ENCODE measurements around the gene CPT1B. TPM values are rescaled to one million over a fixed set of nuclear protein-coding genes. Genes with fewer than 3 reads are reported as not detected.
"Not testable (repeated sequence)": the region's sequence is repeated elsewhere in the genome, so short reads cannot be mapped to it uniquely, and the experiment has no call there.

The CPT1B gene
- total RNA-seq, 1 donor from 2014 or later: 16.3 TPM

DNA sequence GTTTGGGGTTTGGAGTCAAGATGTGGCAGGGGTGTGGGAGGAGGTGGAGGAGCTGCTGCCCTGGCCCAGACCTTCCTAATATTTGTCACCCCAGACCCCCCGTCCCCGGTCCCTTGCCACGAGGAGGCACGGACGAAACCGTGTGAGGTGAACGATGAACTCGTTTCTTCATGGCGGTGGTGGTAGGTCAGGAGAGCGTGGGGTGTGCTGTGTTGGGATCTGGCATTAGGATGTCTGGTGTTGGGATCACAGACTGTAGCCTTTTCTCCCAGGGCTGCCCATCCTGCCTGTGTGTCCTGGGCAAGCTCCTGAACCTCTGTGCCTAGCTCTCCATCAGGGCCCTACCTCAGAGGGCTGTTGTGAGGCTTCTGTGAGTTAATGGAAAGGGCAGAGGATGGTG is 30.8 kb upstream of the CPT1B start:
- no peak for DNase-seq

DNA sequence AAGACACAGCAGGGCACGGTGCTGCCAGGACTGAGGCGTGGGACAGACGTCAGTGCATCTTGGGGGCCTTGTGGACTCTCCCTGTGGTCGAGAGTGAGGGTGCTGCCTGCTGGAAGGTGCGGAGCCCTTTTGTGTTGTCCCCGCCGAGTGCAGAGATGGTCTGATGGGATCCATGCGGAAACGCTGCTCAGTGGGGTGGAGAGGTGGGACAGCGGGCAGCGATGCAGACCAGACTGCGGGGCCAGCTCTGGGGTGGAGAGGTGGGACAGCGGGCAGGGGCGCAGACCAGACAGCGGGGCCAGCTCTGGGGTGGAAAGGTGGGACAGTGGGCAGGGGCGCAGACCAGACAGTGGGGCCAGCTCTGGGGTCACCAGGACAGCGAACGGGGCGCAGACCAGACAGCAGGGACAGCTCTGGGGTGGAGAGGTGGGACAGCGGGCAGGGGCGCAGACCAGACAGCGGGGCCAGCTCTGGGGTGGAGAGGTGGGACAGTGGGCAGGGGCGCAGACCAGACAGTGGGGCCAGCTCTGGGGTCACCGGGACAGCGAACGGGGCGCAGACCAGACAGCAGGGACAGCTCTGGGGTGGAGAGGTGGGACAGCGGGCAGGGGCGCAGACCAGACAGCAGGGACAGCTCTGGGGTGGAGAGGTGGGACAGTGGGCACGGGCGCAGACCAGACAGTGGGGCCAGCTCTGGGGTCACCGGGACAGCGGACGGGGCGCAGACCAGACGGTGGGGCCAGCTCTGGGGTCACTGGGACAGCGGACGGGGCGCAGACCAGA is 30.0 kb upstream of the CPT1B start:
- not testable (repeated sequence) for DNase-seq

DNA sequence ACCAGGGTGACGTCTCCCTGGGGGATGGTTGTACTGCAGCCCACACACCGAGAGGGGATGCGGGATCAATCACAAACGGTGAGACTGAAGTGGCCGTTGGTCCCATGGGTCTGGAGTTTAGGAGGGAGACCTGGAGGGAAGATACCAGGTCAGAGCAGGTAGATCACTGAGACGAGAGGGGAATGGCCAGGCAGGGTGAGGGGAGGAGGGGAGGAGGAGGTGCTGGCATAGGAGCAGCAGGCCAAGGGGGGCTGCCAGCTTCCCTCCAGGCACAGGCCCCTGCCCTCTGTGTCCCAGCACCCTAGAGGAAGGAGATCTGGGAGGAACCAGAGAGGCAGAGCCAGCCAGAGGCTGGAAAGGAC is 29.4 kb upstream of the CPT1B start:
- no peak for DNase-seq

DNA sequence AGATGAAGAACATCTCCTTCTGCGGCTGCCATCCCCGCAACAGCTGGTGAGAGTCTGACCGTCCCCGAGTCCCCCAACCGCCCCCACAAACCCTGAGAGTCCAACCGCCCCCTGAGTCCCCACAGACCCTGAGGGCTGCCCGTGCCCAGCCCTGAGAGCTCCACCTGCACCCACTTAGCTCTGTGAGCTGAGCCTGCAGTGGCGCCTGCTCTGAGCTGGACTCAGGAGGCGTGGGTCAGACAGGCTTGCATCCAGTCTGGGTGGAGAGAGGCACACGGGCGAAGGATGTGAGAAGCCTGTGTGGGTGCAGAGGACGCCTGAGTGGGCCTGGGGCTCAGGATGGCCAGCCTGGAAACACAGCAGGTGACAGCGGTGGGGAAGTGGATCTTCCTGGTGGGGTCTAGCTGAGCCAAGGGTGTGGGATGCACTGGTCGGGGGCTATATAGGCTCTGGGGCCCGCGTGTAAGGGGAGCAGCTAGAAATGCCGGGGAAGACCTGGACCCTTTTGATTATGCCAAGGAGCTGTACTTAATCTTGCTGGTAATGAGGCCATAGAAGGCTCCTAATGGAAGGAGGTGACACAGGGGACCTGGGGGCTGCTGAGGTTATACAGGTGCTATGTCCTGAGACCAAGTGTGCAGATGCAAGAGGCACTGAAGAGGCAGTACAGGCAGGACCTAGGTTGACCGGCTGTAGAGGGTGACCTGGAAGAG is 28.9 kb upstream of the CPT1B start:
- DNase-seq: no peak

DNA sequence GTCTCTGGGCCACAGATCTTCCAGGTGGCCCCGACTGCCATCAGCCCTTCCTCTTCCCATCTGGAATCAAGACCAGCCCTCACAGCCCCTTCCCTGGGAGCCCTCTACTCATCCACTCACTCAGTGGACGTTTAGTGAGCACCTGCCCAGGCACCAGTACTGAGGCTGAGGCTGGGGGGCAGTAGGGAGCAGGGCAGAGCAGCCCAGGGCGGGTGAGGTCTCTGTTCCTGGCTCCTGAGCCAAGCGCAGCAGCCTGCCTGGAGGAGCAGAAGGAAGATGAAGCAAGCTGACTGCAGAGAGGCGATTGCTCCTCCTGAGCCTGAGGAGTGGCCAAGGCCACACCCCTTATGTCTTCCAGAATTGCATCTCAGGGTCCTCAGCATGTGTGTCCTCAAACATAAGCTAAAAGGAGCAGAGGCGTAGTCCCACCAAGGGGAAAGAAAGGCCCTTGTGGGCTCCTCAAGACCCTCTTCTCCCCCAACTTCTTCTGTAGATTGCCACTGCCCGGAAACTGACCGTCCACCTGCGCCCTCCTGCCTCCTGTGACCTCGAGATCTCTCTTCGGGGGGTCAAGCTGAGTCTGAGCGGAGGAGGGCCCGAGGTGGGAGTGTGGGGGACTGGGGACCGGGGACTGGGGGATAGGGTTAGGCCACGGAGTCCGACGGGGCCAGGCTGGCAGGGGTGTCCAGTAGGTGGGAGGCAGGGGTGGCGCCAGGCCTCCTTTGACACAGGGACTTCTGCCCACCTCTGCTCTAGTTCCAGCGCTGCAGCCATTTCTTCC is 28.1 kb upstream of the CPT1B start:
- DNase-seq: no peak

DNA sequence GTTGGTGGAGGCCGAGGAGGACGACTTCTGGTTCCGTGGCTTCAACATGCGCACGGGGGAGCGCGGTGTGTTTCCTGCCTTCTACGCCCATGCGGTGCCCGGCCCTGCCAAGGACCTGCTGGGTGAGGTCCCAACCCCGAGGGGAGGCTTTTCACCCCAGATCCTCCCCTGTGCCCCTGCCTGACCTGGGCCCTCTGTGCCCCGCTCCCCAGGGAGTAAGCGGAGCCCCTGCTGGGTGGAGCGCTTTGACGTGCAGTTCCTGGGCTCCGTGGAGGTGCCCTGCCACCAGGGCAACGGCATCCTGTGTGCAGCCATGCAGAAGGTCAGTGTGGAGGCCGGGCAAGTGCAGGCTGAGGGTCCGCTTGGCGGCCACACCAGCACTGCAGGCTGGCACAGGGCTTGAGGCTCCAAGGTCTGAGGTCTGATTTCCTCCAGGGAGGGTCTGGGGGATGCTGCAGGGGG is 27.4 kb upstream of the CPT1B start:
- DNase-seq: no peak

DNA sequence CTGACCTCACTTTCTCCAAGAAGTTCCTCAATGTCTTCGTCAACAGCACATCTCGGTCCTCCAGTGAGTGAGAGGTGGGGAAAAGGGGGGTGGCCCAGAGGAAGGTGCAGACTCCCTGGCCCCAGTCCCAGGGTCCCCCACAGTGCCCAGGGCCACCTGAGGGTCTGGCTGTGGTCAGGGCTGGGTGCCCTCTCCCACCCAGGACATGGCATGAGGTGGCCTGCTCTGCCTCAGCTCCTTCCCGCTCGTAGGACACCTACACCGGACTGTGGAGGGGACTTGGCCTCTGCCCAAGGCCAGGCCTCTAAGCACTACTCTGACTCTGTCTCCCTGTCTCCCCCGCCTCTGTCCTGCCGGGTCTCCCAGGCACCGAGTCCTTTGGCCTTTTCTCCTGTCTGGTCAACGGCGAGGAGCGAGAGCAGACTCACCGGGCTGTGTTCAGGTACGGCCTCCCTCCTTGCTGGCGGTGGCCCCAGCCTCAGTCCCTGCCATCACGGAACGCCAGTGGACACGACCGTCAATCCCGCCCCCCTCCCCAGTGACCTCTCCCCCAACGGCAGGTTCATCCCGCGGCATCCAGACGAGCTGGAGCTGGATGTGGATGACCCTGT is 26.9 kb upstream of the CPT1B start:
- DNase-seq: no peak

DNA sequence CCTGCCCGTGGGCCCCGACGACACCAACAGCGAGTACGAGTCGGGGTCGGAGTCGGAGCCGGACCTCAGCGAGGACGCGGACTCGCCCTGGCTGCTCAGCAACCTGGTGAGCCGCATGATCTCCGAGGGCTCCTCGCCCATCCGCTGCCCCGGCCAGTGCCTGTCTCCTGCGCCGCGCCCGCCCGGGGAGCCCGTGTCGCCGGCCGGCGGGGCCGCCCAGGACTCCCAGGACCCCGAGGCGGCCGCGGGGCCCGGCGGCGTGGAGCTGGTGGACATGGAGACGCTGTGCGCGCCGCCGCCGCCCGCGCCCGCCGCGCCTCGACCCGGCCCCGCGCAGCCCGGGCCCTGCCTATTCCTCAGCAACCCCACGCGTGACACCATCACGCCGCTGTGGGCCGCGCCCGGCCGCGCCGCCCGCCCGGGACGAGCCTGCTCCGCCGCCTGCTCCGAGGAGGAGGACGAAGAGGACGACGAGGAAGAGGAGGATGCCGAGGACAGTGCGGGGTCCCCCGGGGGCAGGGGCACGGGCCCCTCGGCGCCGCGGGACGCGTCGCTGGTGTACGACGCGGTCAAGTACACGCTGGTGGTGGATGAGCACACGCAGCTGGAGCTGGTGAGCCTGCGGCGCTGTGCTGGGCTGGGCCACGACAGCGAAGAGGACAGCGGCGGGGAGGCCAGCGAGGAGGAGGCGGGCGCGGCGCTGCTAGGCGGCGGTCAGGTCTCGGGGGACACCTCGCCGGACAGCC is 26.2 kb upstream of the CPT1B start:
- no peak for DNase-seq

DNA sequence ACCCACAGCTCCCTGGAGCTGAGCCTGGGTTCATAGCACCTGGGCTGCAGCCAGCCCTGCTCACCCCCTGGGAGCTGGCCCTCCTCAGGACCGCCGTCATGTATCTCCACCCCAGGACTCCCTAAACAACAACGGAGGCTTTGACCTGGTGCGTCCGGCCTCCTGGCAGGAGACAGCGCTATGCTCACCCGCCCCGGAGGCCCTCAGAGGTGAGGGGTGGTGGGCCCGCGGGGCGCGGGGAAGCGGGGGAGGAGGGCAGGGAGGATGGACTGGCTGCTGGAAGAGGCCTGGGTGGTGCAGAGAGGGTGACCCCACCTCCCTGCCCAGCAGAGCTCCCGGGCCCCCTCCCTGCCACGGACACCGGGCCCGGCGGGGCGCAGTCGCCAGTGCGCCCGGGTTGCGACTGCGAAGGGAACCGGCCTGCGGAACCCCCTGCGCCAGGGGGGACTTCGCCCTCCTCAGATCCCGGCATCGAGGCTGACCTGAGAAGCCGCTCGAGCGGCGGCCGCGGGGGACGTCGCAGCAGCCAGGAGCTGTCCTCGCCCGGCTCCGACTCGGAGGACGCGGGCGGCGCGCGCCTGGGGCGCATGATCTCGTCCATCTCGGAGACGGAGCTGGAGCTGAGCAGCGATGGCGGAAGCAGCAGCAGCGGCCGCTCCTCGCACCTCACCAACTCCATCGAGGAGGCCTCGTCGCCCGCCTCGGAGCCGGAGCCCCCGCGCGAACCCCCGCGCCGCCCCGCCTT is 25.5 kb upstream of the CPT1B start:
- DNase-seq: no peak

DNA sequence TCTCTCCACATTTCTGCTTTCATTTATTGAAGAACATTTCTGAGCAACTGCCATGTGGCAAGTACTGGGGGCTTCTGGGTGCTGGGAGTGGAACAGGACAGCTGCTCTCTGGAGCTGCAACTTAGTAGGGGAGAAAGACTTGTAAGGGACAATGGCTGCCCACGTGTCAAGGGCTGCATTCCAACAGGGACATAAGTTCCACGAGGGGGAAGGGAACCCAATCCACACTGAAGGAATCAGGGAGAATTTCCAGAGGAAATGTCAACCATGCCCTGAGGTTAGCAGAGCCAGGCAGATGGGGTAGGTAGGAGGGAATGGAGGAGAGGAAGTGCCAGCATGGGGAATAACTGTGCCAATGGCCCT is 24.1 kb upstream of the CPT1B start:
- no peak for DNase-seq

DNA sequence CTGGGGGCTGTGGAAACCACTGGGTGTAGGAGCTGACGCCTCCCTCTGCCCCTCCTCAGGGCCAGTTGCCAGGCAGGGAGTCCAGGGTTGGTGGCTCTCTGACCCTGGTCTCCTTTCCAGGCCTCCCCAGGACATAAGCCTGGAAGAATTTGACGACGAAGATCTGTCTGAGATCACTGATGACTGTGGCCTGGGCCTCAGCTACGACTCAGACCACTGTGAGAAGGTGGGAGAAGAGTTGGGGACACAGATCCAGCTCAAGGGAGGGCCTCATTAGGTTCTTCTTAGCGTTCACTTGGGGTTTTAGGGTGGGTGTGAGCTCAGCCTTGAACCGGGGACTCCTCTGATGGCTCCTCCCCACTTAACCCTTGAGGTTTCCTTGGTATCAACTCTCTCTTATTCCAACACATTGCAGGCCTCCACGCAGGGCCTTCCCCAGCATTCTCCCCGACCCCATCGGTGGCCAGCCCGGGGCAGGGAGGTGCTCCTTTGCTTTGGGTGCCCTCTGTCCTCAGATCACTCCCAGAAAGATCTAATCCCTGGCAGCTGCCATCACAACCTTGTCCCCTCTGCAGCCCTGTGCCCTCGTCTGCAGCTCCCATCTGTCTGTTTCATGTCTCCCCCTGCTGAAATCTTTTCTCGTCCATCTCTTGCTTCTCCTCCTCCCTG is 23.6 kb upstream of the CPT1B start:
- DNase-seq: no peak

DNA sequence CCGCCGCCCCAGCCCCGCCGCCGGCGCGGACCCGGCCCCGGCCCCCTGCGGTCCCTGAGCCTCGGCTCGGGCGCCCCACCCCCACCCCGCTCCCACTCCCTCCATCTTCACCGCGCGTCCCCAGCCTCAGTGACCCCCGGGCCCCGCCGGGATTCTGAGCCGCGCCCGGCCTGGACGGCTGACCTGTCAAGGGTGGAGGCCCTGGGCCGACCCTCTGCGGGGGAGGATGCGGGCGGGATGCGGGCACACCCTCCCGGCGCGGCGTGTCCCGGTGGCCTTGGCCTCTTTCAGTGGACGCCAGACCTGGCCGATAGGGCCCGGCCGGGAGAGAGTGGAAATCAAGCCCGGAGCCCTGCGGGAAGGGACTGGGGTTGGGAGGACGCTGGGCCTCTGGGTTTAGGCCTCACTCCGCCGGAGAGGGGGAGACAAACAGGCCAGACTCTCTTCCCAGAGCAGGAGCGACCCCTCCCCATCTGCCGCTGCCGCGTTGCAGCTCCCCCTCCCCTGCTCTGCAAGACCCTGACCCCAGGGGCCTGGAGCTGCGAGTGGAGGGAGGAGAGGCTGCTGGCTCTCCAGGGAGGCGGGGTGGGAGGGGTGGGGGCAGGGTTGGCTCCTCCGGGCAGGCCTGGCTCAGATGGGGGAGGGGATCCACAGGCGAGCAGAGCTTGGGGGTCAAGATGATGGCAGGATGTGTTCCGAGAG is 22.9 kb upstream of the CPT1B start:
- no peak for DNase-seq

DNA sequence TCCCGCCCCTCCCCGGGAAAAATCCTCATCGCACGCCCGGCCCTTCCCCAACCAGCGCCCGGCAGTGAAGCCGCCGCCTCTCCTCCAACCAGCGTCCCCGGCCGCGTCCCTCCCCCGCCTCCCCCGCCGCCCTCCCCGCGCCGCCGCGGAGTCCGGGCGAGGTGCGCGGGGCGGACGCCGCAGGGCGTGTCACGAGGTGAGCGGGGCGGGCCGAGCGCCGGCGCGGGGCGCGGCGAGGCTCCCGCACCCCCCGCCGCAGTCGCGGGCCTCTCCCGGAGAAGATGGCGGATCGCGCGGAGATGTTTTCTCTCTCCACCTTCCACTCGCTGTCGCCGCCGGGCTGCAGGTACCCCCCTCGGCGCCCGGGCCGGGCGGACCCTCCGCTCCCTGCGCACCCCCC is 22.3 kb upstream of the CPT1B start, which contains the start of gene MAPK8IP2:
Gene MAPK8IP2 (plus strand): TSS at position 256 of the 400 bp plus-strand sequence. CDS start 26 bp downstream, at position 282.
- no peak for DNase-seq

DNA sequence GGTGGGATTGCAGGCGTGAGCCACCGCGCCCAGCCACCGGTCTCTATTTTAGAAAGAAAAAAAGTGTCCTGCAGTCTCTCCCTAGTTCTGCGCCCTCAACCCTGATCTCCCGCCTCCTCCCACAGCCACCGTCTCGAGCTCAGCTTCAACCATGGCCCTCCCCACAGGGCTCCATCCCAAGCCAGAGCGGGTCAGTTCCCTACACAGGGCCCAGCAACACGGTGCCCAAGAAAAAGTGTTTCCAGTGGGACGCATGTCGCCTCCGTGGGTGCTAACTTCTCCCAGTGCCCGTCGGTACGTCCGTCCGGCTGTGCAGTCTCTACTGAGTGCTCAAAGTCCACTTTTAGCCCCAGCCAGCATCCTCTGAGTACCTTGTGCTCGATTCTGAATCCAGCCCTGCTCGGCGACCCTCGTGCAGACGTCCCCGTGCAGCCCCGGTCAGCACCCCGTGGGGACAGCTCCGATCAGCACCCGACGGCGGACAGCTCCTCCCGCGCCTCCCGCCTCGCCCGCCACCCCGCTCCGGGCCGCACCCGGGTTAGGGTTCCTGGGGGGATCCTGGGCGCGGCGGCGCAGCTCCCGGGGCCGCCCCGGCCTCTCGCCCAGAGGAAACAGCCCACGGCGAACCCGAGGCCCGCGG is 21.7 kb upstream of the CPT1B start:
- DNase-seq: peak; percentile 56

DNA sequence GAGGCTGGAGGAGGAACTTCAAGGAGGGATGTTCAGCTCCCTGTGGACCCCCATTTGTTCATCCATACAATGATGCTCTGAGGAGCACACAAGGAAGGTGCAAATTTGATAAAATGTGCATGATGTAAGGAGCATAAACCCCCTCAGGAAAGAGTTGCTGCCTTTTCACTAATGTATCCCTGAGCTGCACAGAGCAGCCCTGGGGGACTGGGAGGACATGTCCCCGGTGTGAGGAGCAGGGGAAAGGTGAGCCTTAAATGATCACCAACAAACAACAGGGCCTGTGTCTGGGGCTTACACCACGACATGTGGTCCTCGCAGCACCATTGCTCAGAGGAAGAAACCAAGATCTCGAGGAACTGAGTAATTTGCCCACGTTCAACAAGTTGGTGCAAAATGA is 18.9 kb upstream of the CPT1B start:
- DNase-seq: no peak

DNA sequence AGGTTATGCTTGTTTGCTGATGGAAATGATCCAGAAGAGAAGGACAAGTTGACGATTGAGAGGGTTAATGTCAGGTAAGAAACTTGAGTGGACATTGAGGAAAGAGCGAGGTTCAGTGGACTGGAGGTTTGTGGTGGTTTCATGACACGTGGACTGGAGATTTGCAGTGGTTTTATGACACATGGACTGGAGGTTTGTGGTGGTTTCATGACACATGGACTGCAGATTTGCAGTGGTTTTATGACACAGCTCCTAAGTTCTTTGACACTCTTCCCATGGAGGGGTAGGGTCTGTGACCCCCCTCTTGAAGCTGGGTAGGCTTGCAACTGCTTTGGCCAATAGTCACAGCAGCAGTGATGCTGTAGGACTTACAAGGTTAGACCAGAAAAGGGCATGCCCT is 17.0 kb upstream of the CPT1B start:
- DNase-seq: no peak

DNA sequence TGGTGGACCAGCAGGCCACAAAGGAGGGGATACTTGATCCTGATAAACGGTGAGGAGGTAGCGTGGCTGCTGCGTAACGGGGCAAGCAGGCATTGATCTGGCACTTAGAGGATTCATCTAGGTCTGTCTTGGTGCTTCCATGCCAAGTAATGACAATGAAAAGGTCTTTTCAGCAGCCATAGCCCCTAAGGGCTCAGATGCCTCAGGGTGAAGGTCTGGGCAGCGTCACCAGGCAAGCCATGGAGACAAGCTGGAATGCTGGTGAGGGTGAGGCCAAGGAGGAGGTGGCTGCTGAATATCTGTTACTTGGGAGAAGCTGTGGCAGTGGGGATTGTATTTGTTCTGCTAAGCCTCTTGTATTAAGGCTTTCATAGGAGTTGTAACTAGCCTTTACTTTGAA is 9.2 kb upstream of the CPT1B start:
- DNase-seq: no peak

DNA sequence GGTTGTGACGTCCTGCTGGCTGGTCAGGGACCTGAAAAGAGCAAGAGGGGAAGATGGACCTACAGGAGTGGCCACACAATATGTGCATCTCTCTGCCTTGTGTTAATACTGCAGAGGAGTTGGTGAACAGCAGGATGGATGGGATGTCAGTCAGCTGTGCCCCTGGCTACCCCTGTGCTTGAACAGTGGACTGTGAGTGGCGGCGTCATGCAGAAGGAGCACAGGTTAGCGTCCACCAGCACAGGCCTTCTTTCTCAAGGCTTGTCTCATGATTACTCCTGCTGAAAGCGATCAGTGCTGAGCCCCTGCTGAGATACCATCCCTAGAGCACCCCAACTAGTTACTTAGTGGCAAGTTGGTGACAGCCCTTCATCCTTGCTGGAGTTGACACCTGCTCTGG is 8.2 kb upstream of the CPT1B start:
- no peak for DNase-seq

DNA sequence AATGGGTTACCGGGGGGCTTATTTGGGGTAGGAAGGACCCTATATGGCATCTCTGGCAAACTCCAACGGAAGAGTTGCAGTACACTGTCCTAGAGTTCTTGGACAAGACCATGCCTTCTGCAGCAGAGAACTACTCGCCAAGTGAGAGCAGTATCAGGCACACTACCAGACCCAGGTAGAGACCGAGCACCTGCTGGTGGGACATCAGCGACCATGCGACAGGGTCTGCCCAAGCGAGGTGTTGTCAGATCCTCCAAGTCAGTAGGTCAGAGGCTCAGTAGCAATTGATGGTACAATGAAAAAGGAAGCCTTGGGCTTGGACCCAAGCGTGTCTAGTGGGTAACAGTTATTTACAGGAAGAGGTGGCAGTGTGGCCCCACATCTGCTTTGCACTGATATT is 7.6 kb upstream of the CPT1B start:
- no peak for DNase-seq

DNA sequence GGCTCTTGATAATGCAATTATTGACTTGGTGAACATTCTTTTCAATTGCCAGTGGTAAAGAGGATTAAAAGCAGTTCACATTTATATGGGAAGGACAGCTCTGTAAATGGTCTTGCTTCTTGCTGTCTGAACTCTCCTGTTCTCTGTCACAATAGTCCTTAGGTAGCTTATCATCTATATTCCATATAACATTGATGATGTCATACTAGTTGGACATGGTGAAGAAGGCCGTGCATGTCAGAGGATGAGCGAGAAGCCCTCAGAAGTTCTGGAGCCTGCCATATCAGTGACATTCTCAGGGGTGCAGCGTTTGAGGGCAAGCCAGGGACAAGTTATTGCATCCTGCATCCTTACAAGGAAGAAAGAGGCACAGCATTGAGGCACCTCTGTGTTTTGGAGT is 7.0 kb upstream of the CPT1B start:
- no peak for DNase-seq
